Measurements from ENCODE around the gene FMO1. TPM values are rescaled to one million over a fixed set of nuclear protein-coding genes. Genes with fewer than 3 reads are reported as not detected.
"Not testable (repeated sequence)": the region's sequence is repeated elsewhere in the genome, so short reads cannot be mapped to it uniquely, and the experiment has no call there.

FMO1 gene
- total RNA-seq, 1 donor from 2014 or later = 0.67 TPM

DNA sequence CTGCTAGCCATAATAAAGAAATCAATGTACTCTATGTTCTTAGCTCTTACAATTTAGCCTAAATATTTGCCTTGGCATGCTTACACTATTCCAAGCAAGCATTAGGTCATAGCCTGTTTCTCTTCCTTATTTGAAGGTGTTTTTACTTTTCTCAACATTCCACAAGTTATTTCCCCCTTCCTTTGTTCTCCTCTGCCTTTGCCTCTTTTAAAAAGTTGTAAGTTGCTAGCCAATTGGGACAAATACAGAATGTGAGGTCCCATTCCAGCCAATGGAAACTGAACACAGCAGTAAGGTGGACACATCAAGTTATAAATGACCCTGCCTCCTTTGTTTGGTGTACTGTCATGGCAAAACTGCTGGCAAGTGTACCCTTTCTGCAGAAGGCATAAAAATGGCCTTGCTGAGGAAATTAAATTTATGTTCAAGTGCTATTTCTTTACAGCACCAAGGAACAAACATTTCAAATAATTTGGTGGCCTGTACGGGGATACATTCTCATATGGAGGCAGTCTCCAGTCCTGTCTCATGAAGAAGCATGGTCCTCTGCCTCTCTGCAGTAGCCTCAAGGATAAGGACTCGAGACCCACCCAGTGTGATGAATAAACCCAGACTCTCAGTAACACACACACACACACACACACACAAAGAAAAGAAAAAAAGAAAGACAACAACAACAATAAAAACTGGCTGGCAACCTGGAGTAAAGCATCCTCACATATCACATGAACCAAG, 28.8 kb upstream of the FMO1 start:
- Mint-ChIP-seq H3K27ac (peak overlapping the region; percentile 95), H3K36me3 (ENCODE audit: insufficient read depth) (peaks cover 1% of the 10 kb centered on the region), H3K4me1 (ENCODE audit: low read depth) (peaks cover 31% of the 10 kb centered on the region), H3K9me3 (ENCODE audit: low read depth) (peaks cover 10% of the 10 kb centered on the region), H3K27me3 (no peaks in the 10 kb centered on the region), H3K4me3 (ENCODE audit: low read depth) (no peak overlapping the region)
- DNase-seq (ENCODE audit: low spot score, unreplicated experiment) = no peak
- TF ChIP-seq, protein P1, sequence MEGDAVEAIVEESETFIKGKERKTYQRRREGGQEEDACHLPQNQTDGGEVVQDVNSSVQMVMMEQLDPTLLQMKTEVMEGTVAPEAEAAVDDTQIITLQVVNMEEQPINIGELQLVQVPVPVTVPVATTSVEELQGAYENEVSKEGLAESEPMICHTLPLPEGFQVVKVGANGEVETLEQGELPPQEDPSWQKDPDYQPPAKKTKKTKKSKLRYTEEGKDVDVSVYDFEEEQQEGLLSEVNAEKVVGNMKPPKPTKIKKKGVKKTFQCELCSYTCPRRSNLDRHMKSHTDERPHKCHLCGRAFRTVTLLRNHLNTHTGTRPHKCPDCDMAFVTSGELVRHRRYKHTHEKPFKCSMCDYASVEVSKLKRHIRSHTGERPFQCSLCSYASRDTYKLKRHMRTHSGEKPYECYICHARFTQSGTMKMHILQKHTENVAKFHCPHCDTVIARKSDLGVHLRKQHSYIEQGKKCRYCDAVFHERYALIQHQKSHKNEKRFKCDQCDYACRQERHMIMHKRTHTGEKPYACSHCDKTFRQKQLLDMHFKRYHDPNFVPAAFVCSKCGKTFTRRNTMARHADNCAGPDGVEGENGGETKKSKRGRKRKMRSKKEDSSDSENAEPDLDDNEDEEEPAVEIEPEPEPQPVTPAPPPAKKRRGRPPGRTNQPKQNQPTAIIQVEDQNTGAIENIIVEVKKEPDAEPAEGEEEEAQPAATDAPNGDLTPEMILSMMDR (IDR thresholded peaks at IDR 0.05; ENCODE audit: unreplicated experiment) = no peak

GRCh38 chr1:171220081-171220420, 28.2 kb upstream of the FMO1 start:
- Mint-ChIP-seq H3K27me3 (no peaks in the 10 kb centered on the region), H3K9me3 (ENCODE audit: low read depth) (peaks cover 10% of the 10 kb centered on the region), H3K27ac (peak overlapping the region; percentile 95), H3K4me3 (ENCODE audit: low read depth) (no peak overlapping the region), H3K4me1 (ENCODE audit: low read depth) (peaks cover 31% of the 10 kb centered on the region), H3K36me3 (ENCODE audit: insufficient read depth) (peaks cover 1% of the 10 kb centered on the region)
- DNase-seq (ENCODE audit: low spot score, unreplicated experiment) = no peak
- TF ChIP-seq, protein P1 (IDR thresholded peaks at IDR 0.05; ENCODE audit: unreplicated experiment) = no peak

DNA sequence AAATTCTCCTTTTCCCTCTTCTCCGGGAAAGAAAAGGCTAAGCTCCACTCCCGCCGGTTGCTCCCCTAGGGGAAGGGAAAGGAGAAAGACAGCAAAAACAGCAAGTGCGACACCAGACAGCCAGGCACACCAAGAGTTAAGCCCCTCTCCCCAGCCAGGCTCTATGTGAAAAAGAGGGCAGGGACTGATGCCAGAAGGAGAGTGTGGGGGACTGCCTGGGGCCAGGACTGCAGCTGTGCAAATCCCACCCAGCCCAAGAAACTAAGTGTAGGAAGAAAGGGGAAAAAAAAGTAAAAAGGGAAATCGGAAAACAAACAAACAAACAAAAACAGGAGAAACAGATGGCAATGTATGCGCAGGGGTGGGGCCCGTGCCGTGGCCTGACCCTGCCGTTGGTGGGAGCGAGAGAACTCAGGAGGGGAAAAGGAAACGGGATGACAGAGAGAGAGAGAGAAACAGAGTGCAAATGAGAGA, 27.7 kb upstream of the FMO1 start:
- H3K9me3 Mint-ChIP-seq (ENCODE audit: low read depth) = peaks cover 10% of the 10 kb centered on the region
- H3K4me1 Mint-ChIP-seq (ENCODE audit: low read depth) = peaks cover 31% of the 10 kb centered on the region
- peak; percentile 22 for DNase-seq (ENCODE audit: low spot score, unreplicated experiment)
- peak overlapping the region; percentile 59 for H3K4me3 Mint-ChIP-seq (ENCODE audit: low read depth)
- TF ChIP-seq, protein P1 (IDR thresholded peaks at IDR 0.05; ENCODE audit: unreplicated experiment) = peak; percentile 14
- peak overlapping the region; percentile 95 for H3K27ac Mint-ChIP-seq
- peaks cover 1% of the 10 kb centered on the region for H3K36me3 Mint-ChIP-seq (ENCODE audit: insufficient read depth)
- H3K27me3 Mint-ChIP-seq = no peaks in the 10 kb centered on the region

GRCh38 chr1:171221665-171222591, 26.4 kb upstream of the FMO1 start:
- peak overlapping the region; percentile 57 for H3K27ac Mint-ChIP-seq
- TF ChIP-seq, protein P1 (IDR thresholded peaks at IDR 0.05; ENCODE audit: unreplicated experiment) = no peak
- H3K4me3 Mint-ChIP-seq (ENCODE audit: low read depth) = no peak overlapping the region
- H3K36me3 Mint-ChIP-seq (ENCODE audit: insufficient read depth) = peaks cover 1% of the 10 kb centered on the region
- H3K27me3 Mint-ChIP-seq = no peaks in the 10 kb centered on the region
- no peak for DNase-seq (ENCODE audit: low spot score, unreplicated experiment)
- peaks cover 33% of the 10 kb centered on the region for H3K4me1 Mint-ChIP-seq (ENCODE audit: low read depth)
- H3K9me3 Mint-ChIP-seq (ENCODE audit: low read depth) = peaks cover 7% of the 10 kb centered on the region

DNA sequence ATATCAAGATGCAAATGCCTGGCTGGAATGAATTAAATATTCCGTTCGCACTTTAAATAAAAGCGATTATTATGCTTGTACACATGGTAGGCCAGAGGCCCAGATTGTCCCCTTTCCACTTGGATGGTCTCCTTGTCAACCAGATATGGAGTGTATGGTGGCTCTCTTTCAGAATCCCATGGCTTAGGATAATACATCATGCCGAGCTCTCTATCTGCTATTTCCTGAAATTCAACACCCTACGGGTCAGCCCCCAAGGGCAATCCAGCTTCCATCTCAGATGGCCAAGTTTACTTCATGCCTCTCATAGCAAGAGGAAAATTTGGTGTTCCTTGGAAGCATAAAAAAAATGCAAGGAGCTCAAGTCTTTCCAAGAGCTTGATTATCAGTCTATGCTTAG, 25.4 kb upstream of the FMO1 start:
- peaks cover 33% of the 10 kb centered on the region for H3K4me1 Mint-ChIP-seq (ENCODE audit: low read depth)
- no peak overlapping the region for H3K4me3 Mint-ChIP-seq (ENCODE audit: low read depth)
- peaks cover 1% of the 10 kb centered on the region for H3K36me3 Mint-ChIP-seq (ENCODE audit: insufficient read depth)
- no peak for DNase-seq (ENCODE audit: low spot score, unreplicated experiment)
- H3K9me3 Mint-ChIP-seq (ENCODE audit: low read depth) = peaks cover 6% of the 10 kb centered on the region
- no peaks in the 10 kb centered on the region for H3K27me3 Mint-ChIP-seq
- TF ChIP-seq, protein P1 (IDR thresholded peaks at IDR 0.05; ENCODE audit: unreplicated experiment) = no peak
- H3K27ac Mint-ChIP-seq = no peak overlapping the region

GRCh38 chr1:171224257-171224656, 24.0 kb upstream of the FMO1 start:
- H3K27ac Mint-ChIP-seq; DNase-seq (ENCODE audit: low spot score, unreplicated experiment); H3K27me3 Mint-ChIP-seq; H3K9me3 Mint-ChIP-seq (ENCODE audit: low read depth); H3K36me3 Mint-ChIP-seq (ENCODE audit: insufficient read depth); H3K4me3 Mint-ChIP-seq (ENCODE audit: low read depth): not testable (repeated sequence)
- peaks cover 31% of the 10 kb centered on the region for H3K4me1 Mint-ChIP-seq (ENCODE audit: low read depth)

Data from progenitor cell of endocrine pancreas (in vitro differentiated cells).